ENCODE data around the gene GOLGA8H.
A peak's percentile ranks its signal among the peaks of the same experiment; 100 is the strongest.
"Not testable (repeated sequence)": the region's sequence is repeated elsewhere in the genome, so short reads cannot be mapped to it uniquely, and the experiment has no call there.

Gene GOLGA8H

DNA sequence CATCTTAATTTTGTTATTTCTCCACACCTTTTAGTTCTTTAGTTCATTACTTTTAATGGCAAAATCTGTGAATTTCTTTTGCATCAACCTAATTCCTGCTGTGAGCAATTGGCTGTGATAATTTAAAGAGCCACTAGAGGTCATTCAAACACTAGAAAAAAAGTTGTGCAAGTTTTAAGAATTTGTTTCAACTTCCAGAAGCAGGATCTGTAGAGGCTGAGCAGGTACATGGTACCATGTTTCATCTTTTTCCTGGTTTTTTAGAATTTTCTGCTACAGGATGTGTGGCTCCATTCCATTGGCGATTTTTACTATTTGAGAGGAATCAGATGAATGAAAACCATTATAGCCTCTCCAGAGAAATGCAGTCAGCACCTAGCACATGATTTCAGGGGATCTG, 57.3 kb downstream of the GOLGA8H start:
- not testable (repeated sequence) for H3K4me3 ChIP-seq (ENCODE audit: low read depth, low read length)
- TF ChIP-seq, protein P1, sequence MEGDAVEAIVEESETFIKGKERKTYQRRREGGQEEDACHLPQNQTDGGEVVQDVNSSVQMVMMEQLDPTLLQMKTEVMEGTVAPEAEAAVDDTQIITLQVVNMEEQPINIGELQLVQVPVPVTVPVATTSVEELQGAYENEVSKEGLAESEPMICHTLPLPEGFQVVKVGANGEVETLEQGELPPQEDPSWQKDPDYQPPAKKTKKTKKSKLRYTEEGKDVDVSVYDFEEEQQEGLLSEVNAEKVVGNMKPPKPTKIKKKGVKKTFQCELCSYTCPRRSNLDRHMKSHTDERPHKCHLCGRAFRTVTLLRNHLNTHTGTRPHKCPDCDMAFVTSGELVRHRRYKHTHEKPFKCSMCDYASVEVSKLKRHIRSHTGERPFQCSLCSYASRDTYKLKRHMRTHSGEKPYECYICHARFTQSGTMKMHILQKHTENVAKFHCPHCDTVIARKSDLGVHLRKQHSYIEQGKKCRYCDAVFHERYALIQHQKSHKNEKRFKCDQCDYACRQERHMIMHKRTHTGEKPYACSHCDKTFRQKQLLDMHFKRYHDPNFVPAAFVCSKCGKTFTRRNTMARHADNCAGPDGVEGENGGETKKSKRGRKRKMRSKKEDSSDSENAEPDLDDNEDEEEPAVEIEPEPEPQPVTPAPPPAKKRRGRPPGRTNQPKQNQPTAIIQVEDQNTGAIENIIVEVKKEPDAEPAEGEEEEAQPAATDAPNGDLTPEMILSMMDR (IDR thresholded peaks at IDR 0.05; ENCODE audit: insufficient read depth, low read depth, low read length, missing control alignments) = peak; percentile 22
- peak; percentile 15 for DNase-seq (ENCODE audit: low read depth)
